Stomach (tissue), 9 donors: Measurements from ENCODE around the gene EIF4B. TPM values are rescaled to one million over a fixed set of nuclear protein-coding genes. Genes with fewer than 3 reads are reported as not detected.

Source experiments
- DNase-seq, 2 donors: peaks; one replicate each; pipeline versions ENCODE4 v3.0.0 to v3.0.0-alpha.2; 2013 to 2019
- H3K27ac ChIP-seq, 5 donors: fragments of 200-600 bp in 4 of 5; sonication (generic) in 4 of 5; one replicate each; pipeline ENCODE4 v1.5.1; 2013 to 2019; ENCODE audit warnings: mild to moderate bottlenecking in 1 of 5, moderate library complexity in 1 of 5
- H3K27me3 ChIP-seq, 3 donors: fragments of 200-600 bp; sonication (generic); one replicate each; pipeline ENCODE4 v1.5.1; 2017 to 2019; ENCODE audit warnings: mixed run types in 1 of 3
- H3K36me3 ChIP-seq, 4 donors: fragments of 200-600 bp; sonication (generic); 1 replicate in 3 of 4; 2 replicates in 1 of 4; pipeline ENCODE4 v1.5.1; 2016 to 2019
- H3K4me1 ChIP-seq, 4 donors: fragments of 200-600 bp; sonication (generic); one replicate each; pipeline ENCODE4 v1.5.1; 2016 to 2019
- H3K4me3 ChIP-seq, 4 donors: fragments of 200-600 bp; sonication (generic) in 3 of 4; one replicate each; pipeline ENCODE4 v1.5.1; 2016 to 2019; ENCODE audit warnings: mild to moderate bottlenecking in 1 of 4
- H3K9me3 ChIP-seq, 4 donors: fragments of 200-600 bp; sonication (generic); one replicate each; pipeline ENCODE4 v1.5.1; 2016 to 2019
- CTCF ChIP-seq, 7 experiments: fragments of 450-650 bp in 4 of 7; fragments of 200-600 bp in 3 of 7; sonication (generic) in 3 of 7; IDR thresholded peaks; one replicate each; pipeline ENCODE4 v1.5.1; 2016 to 2019; ENCODE audit warnings: antibody characterized with exemption in 7 of 7, control low read depth in 2 of 7, mild to moderate bottlenecking in 1 of 7
- EP300 ChIP-seq: sonication (generic); formaldehyde crosslinking; IDR thresholded peaks from one replicate; pipeline ENCODE4 v1.6.1; 2017; ENCODE audit warnings: antibody characterized with exemption
- POLR2A ChIP-seq, 4 donors: fragments of 450-650 bp; IDR thresholded peaks; one replicate each; pipeline ENCODE4 v1.6.1; 2016; ENCODE audit warnings: antibody characterized with exemption in 4 of 4, control low read depth in 2 of 4, mild to moderate bottlenecking in 1 of 4, moderate library complexity in 1 of 4
- POLR2AphosphoS5 ChIP-seq, 3 donors: sonication (generic); formaldehyde crosslinking; IDR thresholded peaks; one replicate each; pipeline ENCODE4 v1.6.1; 2016; ENCODE audit warnings: antibody characterized with exemption in 3 of 3
- WGBS, 5 donors: extraction: QIAGEN DNeasy Blood & Tissue Kit in 3 of 5; methylation state at CpG; one replicate each; pipeline versions ENCODE4 v1.1.5 to v1.1.7; 2013 to 2018; 5-methylcytosine and 5-hydroxymethylcytosine counted together
- intact Hi-C: fragments of 100-400 bp; cut with DNase I; formaldehyde crosslinking; loops from one replicate; pipeline ENCODE4 v1.15.1; 2023; ENCODE audit warnings: low total_unique reads
- polyA plus RNA-seq, 3 donors: library from polyadenylated mRNA; stranded (reverse); fragments of 200-250 nt; gene quantifications; one replicate each; pipeline ENCODE4 v1.2.3, GENCODE V29; 2013
- total RNA-seq, 5 donors: library from RNA; depleted of rRNA; stranded (reverse); fragments of >200 nt; gene quantifications; one replicate each; pipeline versions ENCODE4 v1.1.0 to v1.2.3, GENCODE V29; 2014 to 2016
- donor health status: healthy with polysubstance abuse.
- donor health status: Bipolar disorder and iron deficiency.
- donor health status: healthy.

EIF4B gene
- total and polyA plus RNA-seq, 8 donors: 101 to 833 (median 326) TPM

GRCh38 chr12:53069621-53070410 is 63.6 kb downstream of the EIF4B start:
- DNase-seq: peak in 1 of 2 donors; percentile 67

GRCh38 chr12:53070877-53071492 is 64.7 kb downstream of the EIF4B start:
- no peak for TF ChIP-seq CTCF (IDR thresholded peaks at IDR 0.05)
- no peak for TF ChIP-seq POLR2A (IDR thresholded peaks at IDR 0.05)
- no peak for TF ChIP-seq POLR2AphosphoS5 (IDR thresholded peaks at IDR 0.05)
- no peak for TF ChIP-seq EP300
- intact Hi-C loops: no loop called here
- WGBS, 5 donors: 77 to 93% (median 83%) methylated on average over 6 to 7 of the region's 7 CpGs
- peaks cover 16 to 97% (median 93%) of the 10 kb centered on the region in 4 donors for H3K36me3 ChIP-seq
- H3K4me1 ChIP-seq: peaks cover 43 to 85% (median 63%) of the 10 kb centered on the region in 4 donors
- no peak overlapping the region for H3K4me3 ChIP-seq
- no peaks in the 10 kb centered on the region for H3K27me3 ChIP-seq
- peak overlapping the region in 4 of 5 donors; percentile 66 to 81 (median 69) for H3K27ac ChIP-seq
- DNase-seq: peak in 1 of 2 donors; percentile 28
- no peaks in the 10 kb centered on the region for H3K9me3 ChIP-seq

More at GRCh38 chr12:53069621-53070410, 63.6 kb downstream of the EIF4B start:
- Histone ChIP-seq H3K36me3 (peaks cover 26 to 97% (median 93%) of the 10 kb centered on the region in 4 donors), H3K27ac (peak overlapping the region in 4 of 5 donors; percentile 17 to 81 (median 50)), H3K4me3 (no peak overlapping the region), H3K4me1 (peaks cover 45 to 86% (median 67%) of the 10 kb centered on the region in 4 donors), H3K27me3 (no peaks in the 10 kb centered on the region), H3K9me3 (no peaks in the 10 kb centered on the region)
- intact Hi-C loops: loop anchor here (5.0 kb wide), 2 partner anchors 32 to 127 kb away; partner anchors contain the start of gene SOAT2
- WGBS, 5 donors: 64 to 78% (median 74%) methylated on average over 7 to 12 of the region's 12 CpGs
- TF ChIP-seq POLR2A (IDR thresholded peaks at IDR 0.05) (no peak), CTCF (IDR thresholded peaks at IDR 0.05) (no peak), POLR2AphosphoS5 (IDR thresholded peaks at IDR 0.05) (no peak), EP300 (no peak)

- peak in 1 of 2 donors; percentile 83 for DNase-seq
- H3K9me3 ChIP-seq: no peaks in the 10 kb centered on the region
- peaks cover 38 to 86% (median 62%) of the 10 kb centered on the region in 4 donors for H3K4me1 ChIP-seq
- peak overlapping the region; percentile 24 to 81 (median 66) for H3K27ac ChIP-seq
- H3K36me3 ChIP-seq: peaks cover 21 to 97% (median 93%) of the 10 kb centered on the region in 4 donors
- H3K27me3 ChIP-seq: no peaks in the 10 kb centered on the region
- 54 to 70% (median 64%) methylated on average over 10 to 11 of the region's 11 CpGs for WGBS, 5 donors
- H3K4me3 ChIP-seq: no peak overlapping the region
- intact Hi-C loops: no loop called here
- TF ChIP-seq POLR2A (IDR thresholded peaks at IDR 0.05) (no peak), POLR2AphosphoS5 (IDR thresholded peaks at IDR 0.05) (peak in 1 of 3 donors; percentile 12)
Measured at GRCh38 chr12:53071591-53072551, 65.6 kb downstream of the EIF4B start.

- Histone ChIP-seq H3K27ac (peak overlapping the region in 4 of 5 donors; percentile 31 to 66 (median 50)), H3K36me3 (peaks cover 16 to 84% (median 77%) of the 10 kb centered on the region in 4 donors), H3K9me3 (no peaks in the 10 kb centered on the region), H3K4me3 (no peak overlapping the region), H3K4me1 (peaks cover 54 to 96% (median 79%) of the 10 kb centered on the region in 4 donors), H3K27me3 (no peaks in the 10 kb centered on the region)
- peak in 1 of 2 donors; percentile 37 for DNase-seq
- TF ChIP-seq POLR2A (IDR thresholded peaks at IDR 0.05) (no peak), POLR2AphosphoS5 (IDR thresholded peaks at IDR 0.05) (peak in 1 of 3 donors; percentile 17), CTCF (IDR thresholded peaks at IDR 0.05) (no peak), EP300 (no peak)
- 22 to 36% (median 31%) methylated on average over 6 of the region's 6 CpGs for WGBS, 5 donors
- intact Hi-C loops: no loop called here
Measured at GRCh38 chr12:53073881-53074280, 67.6 kb downstream of the EIF4B start.
